HepG2 (cell line): ENCODE measurements around the gene MFRP. TPM values are rescaled to one million over a fixed set of nuclear protein-coding genes. Genes with fewer than 3 reads are reported as not detected.

Experiments used
- ATAC-seq: fragments of 200-7000 bp; cut with Tn5 transposase; 3 replicates; pipeline ENCODE4 v1.9.1; 2020; ENCODE audit warnings: mild to moderate bottlenecking, moderate library complexity
- BruUV-seq: library from RNA; stranded (reverse); fragments of 400-500 nt; replicated peaks from 2 replicates; lab custom pipeline; 2021; lab: Mats Ljungman, UMichigan
- CTCF ChIA-PET: fragments of 300-600 bp; formaldehyde crosslinking; extraction: SDS; loops from one replicate; lab custom pipeline; 2021; ENCODE audit warnings: low total read pairs, inconsistent platforms, low intra/inter-chr PET ratio; lab: Yijun Ruan, JAX
- POLR2A ChIA-PET: fragments of 350-600 bp; sonication (Branson Sonifier 250); formaldehyde crosslinking; loops from one replicate; lab custom pipeline; 2020; ENCODE audit warnings: antibody characterized with exemption, inconsistent platforms; lab: Yijun Ruan, JAX
- DNase-seq: peaks from one replicate; pipeline ENCODE4 v3.0.0-alpha.2; 2015; ENCODE audit warnings: low spot score
- FAIRE-seq: peaks from 3 replicates; lab custom pipeline; 2011; peaks lifted over from hg19 to GRCh38; lab: Jason Lieb, UNC
- H2AFZ ChIP-seq: one replicate; pipeline ENCODE4 v1.6.1; 2011; ENCODE audit warnings: low read length, inconsistent platforms
- H3K27ac ChIP-seq: fragments of 300-600 bp; 3 replicates; pipeline ENCODE4 v1.8.0; 2011; ENCODE audit warnings: mixed run types, mild to moderate bottlenecking, mixed read lengths, low read length, inconsistent platforms; ENCODE audit not compliant: insufficient read depth; ENCODE audit errors: extremely low read length
- H3K27me3 ChIP-seq, 2 experiments: fragments of 200-600 bp in 1 of 2; 2 replicates in 1 of 2; 3 replicates in 1 of 2; pipeline versions ENCODE4 v1.6.0 to v1.8.0; 2011; ENCODE audit warnings: low read length in 2 of 2, mild to moderate bottlenecking in 2 of 2, moderate library complexity in 2 of 2, inconsistent platforms in 1 of 2; ENCODE audit not compliant: insufficient read depth in 2 of 2, control insufficient read depth in 1 of 2
- H3K36me3 ChIP-seq, 2 experiments: fragments of 200-600 bp in 1 of 2; replicated peaks in 1 of 2; 2 replicates in 1 of 2; 3 replicates in 1 of 2; pipeline versions ENCODE4 v1.5.1 to v1.8.0; 2011; ENCODE audit warnings: low read length in 2 of 2, inconsistent platforms in 1 of 2; ENCODE audit not compliant: insufficient read depth in 2 of 2, control insufficient read depth in 1 of 2
- H3K4me1 ChIP-seq: 2 replicates; pipeline ENCODE4 v1.5.1; 2012; ENCODE audit warnings: low read length, inconsistent platforms; ENCODE audit not compliant: insufficient read depth
- H3K4me2 ChIP-seq: 2 replicates; pipeline ENCODE4 v1.6.0; 2011; ENCODE audit warnings: low read depth, low read length, inconsistent platforms
- H3K4me3 ChIP-seq, 3 experiments: fragments of 200-600 bp in 1 of 3; sonication (generic), shearing (Covaris generic) in 1 of 3; replicated peaks in 1 of 3; 2 replicates each; pipeline ENCODE4 v1.5.1; 2011 to 2016; ENCODE audit warnings: low read length in 3 of 3, inconsistent platforms in 2 of 3, low read depth in 2 of 3, mild to moderate bottlenecking in 2 of 3, control low read depth in 1 of 3, mixed read lengths in 1 of 3; ENCODE audit not compliant: insufficient read depth in 1 of 3
- H3K79me2 ChIP-seq: one replicate; pipeline ENCODE4 v1.6.1; 2011; ENCODE audit warnings: low read length, inconsistent platforms; ENCODE audit not compliant: insufficient read depth
- H3K9ac ChIP-seq: 2 replicates; pipeline ENCODE4 v1.6.0; 2011; ENCODE audit warnings: mild to moderate bottlenecking, low read depth, low read length, inconsistent platforms; ENCODE audit not compliant: insufficient read depth
- H3K9me3 ChIP-seq: 2 replicates; pipeline ENCODE4 v1.5.1; 2012; ENCODE audit warnings: mild to moderate bottlenecking, low read length
- H4K20me1 ChIP-seq: 2 replicates; pipeline ENCODE4 v1.6.0; 2011; ENCODE audit warnings: inconsistent platforms, mild to moderate bottlenecking, low read length, moderate library complexity; ENCODE audit not compliant: insufficient read depth
- AGO1 ChIP-seq: fragments of 200-400 bp; formaldehyde crosslinking; IDR thresholded peaks from 2 replicates; pipeline ENCODE4 v1.6.1; 2017; ENCODE audit warnings: mild to moderate bottlenecking, low read depth, low read length, moderate library complexity; ENCODE audit not compliant: poor library complexity, severe bottlenecking
- CHD4 ChIP-seq: fragments of 200-600 bp; sonication (generic); IDR thresholded peaks from 2 replicates; pipeline ENCODE4 v1.7.0; 2017; ENCODE audit warnings: mild to moderate bottlenecking, low read length, borderline replicate concordance
- KAT7 ChIP-seq: IDR thresholded peaks from 2 replicates; pipeline ENCODE4 v1.6.1; 2018; ENCODE audit warnings: borderline replicate concordance, missing compliant biosample characterization
- MAF1 ChIP-seq: sonication (generic); formaldehyde crosslinking; IDR thresholded peaks from 2 replicates; pipeline ENCODE4 v1.5.0; 2020; ENCODE audit warnings: missing genetic modification reagents, borderline replicate concordance
- MAX ChIP-seq: IDR thresholded peaks from 2 replicates; pipeline ENCODE4 v1.6.1; 2012; ENCODE audit warnings: inconsistent platforms
- NCOA2 ChIP-seq: sonication (generic); formaldehyde crosslinking; IDR thresholded peaks from 2 replicates; pipeline ENCODE4 v1.8.0; 2022; ENCODE audit warnings: inconsistent platforms
- NFE2L1 ChIP-seq: sonication (generic); formaldehyde crosslinking; IDR thresholded peaks from 2 replicates; pipeline ENCODE4 v1.4.0; 2020; ENCODE audit warnings: missing genetic modification reagents, mild to moderate bottlenecking, borderline replicate concordance
- PHF21A ChIP-seq: sonication (generic); formaldehyde crosslinking; IDR thresholded peaks from 2 replicates; pipeline ENCODE4 v1.5.0; 2020; ENCODE audit warnings: mild to moderate bottlenecking, missing genetic modification reagents
- POLR2A ChIP-seq, 2 experiments: IDR thresholded peaks; 2 replicates each; pipeline ENCODE4 v1.6.1; 2011; ENCODE audit warnings: low read depth in 2 of 2, low read length in 2 of 2, mild to moderate bottlenecking in 1 of 2, moderate library complexity in 1 of 2; ENCODE audit not compliant: insufficient read depth in 1 of 2
- SMC3 ChIP-seq: IDR thresholded peaks from 2 replicates; pipeline ENCODE4 v1.6.1; 2011; ENCODE audit warnings: low read length, improper control_type of control experiment
- TEAD3 ChIP-seq: optimal IDR thresholded peaks from 2 replicates; pipeline ENCODE3; 2016; ENCODE audit warnings: borderline replicate concordance
- ZNF296 ChIP-seq: sonication (generic); formaldehyde crosslinking; conservative IDR thresholded peaks from 2 replicates; pipeline ENCODE4 v1.5.0; 2020; ENCODE audit warnings: mild to moderate bottlenecking, missing genetic modification reagents
- ZNF800 ChIP-seq: sonication (generic); formaldehyde crosslinking; IDR thresholded peaks from 2 replicates; pipeline ENCODE4 v1.4.0; 2020; ENCODE audit warnings: missing genetic modification reagents
- whole genome bisulfite sequencing: methylation state at CpG from one replicate; pipeline ENCODE4 v1.1.6; 2017; ENCODE audit warnings: low lambda C conversion rate; 5-methylcytosine and 5-hydroxymethylcytosine counted together
- in situ Hi-C: cut with HindIII; loops from 2 replicates; pipeline ENCODE4 v1.10.0; 2017; ENCODE audit warnings: low pct_unique_long_range_greater_than_20kb; ENCODE audit not compliant: extremely low pct_ligation_motif_present
- intact Hi-C: fragments of 100-400 bp; cut with micrococcal nuclease; formaldehyde crosslinking; loops from one replicate; pipeline ENCODE4 v1.10.0; 2022; ENCODE audit not compliant: unreplicated experiment
- polyA plus RNA-seq, 8 experiments: library from polyadenylated mRNA; depleted of rRNA in 3 of 8; stranded (reverse) in 7 of 8; unstranded in 1 of 8; fragments of >200 nt; fragmentation: Illumina TruSeq in 4 of 8; extraction: Trizol in 4 of 8; gene quantifications; 2 replicates each; pipeline versions ENCODE4 v1.2.1 to v1.2.3, GENCODE V29; 2011 to 2016; ENCODE audit warnings: low read depth in 4 of 8, missing spikeins in 1 of 8, mixed read lengths in 1 of 8; ENCODE audit not compliant: insufficient read depth in 1 of 8
- total RNA-seq, 5 experiments: library from RNA; depleted of rRNA; stranded (reverse); fragments of >200 nt; fragmentation: Illumina TruSeq; extraction: Trizol; gene quantifications; 2 replicates each; pipeline ENCODE4 v1.2.3, GENCODE V29; 2016; ENCODE audit warnings: low read depth in 1 of 5
- TF ChIP-seq, protein P1 (sequence below): sonication (generic); formaldehyde crosslinking; IDR thresholded peaks from 2 replicates; pipeline ENCODE4 v1.5.1; 2020; ENCODE audit warnings: missing genetic modification reagents, mild to moderate bottlenecking, borderline replicate concordance

Gene MFRP
- total and polyA plus RNA-seq, 2 of the 13 experiments (the other 11 are each of a cell fraction or from before 2014, with no cell fraction given): not detected

- no peak for TF ChIP-seq KAT7
- no peak for TF ChIP-seq MAX
- no peak for TF ChIP-seq AGO1
Measured at GRCh38 chr11:119329320-119329719, 17.2 kb downstream of the MFRP start (continued).

GRCh38 chr11:119324189-119324588 lies 22.3 kb downstream of the MFRP start:
- Histone ChIP-seq H3K36me3 (no peaks in the 10 kb centered on the region), H4K20me1 (no peaks in the 10 kb centered on the region), H3K79me2 (no peaks in the 10 kb centered on the region), H3K9ac (no peak overlapping the region), H3K4me2 (no peak overlapping the region), H3K9me3 (no peaks in the 10 kb centered on the region), H3K27ac (no peak overlapping the region)
- intact Hi-C loops: loop anchor here (10.0 kb wide), 1 partner anchor 119 kb away; the partner anchor contains the start of gene CBL
- BruUV-seq: no TSS peak
- POLR2A ChIA-PET: no interaction called here
- no peak for FAIRE-seq
- no peak for ATAC-seq
- WGBS: 27% methylated on average over 4 of the region's 4 CpGs
- 0 out of 2 replicates have a peak, but pooled peaks have one; percentile 0 for TF ChIP-seq PHF21A (CRISPR knock-in tag)
- TF ChIP-seq ZNF296 (CRISPR knock-in tag): no peak
- no peak for TF ChIP-seq NCOA2
- no peak for TF ChIP-seq POLR2A (IDR thresholded peaks at IDR 0.05; ENCODE audit: insufficient read depth in 1 of 2, low read depth in 2 of 2, low read length in 2 of 2)
- TF ChIP-seq, all 625 proteins: peak for 1
- no peaks in the 10 kb centered on the region; a peak in 1 of 5 replicates for H3K27me3 ChIP-seq
- H3K4me3 ChIP-seq: no peak overlapping the region
- DNase-seq: no peak
- in situ Hi-C loops: no loop called here
- H2AFZ ChIP-seq: peak overlapping the region; percentile 61
- CTCF ChIA-PET: no interaction called here
- H3K4me1 ChIP-seq: peaks cover 51% of the 10 kb centered on the region

DNA sequence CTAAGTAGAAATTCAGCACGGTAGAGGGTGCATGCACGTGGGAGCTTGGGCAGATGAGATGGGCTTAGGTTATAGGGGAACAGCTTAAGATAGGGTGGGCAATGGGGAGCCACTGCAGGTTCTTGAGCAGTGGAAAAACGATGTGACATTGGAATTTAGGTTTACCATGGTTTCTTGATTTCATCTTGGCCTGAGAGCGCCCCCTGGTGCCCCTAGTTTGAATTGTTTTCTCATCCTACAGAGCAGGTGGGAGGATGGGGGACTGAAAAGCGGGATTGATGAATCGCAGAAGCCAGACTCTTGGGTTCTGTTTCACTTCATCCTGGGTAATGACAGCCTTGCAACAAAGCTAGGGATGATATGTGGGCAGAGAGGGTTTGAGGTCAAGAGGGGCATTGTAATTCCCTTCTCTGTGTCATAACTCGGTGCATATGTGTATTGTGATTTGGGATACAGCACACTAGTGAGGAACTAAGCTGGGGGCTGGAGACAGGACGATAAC lies 22.9 kb downstream of the MFRP start:
- no peaks in the 10 kb centered on the region for H3K36me3 ChIP-seq
- BruUV-seq: no TSS peak
- TF ChIP-seq ZNF800 (CRISPR knock-in tag) (no peak), SMC3 (peak; percentile 40; the same call in 1 of the 2 replicates), CHD4 (peak; percentile 5; the same call in 1 of the 2 replicates), NFE2L1 (CRISPR knock-in tag) (no peak), MAF1 (CRISPR knock-in tag) (no peak), TEAD3 (CRISPR knock-in tag) (peak; percentile 70)
- TF ChIP-seq, protein P1, sequence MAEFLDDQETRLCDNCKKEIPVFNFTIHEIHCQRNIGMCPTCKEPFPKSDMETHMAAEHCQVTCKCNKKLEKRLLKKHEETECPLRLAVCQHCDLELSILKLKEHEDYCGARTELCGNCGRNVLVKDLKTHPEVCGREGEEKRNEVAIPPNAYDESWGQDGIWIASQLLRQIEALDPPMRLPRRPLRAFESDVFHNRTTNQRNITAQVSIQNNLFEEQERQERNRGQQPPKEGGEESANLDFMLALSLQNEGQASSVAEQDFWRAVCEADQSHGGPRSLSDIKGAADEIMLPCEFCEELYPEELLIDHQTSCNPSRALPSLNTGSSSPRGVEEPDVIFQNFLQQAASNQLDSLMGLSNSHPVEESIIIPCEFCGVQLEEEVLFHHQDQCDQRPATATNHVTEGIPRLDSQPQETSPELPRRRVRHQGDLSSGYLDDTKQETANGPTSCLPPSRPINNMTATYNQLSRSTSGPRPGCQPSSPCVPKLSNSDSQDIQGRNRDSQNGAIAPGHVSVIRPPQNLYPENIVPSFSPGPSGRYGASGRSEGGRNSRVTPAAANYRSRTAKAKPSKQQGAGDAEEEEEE (CRISPR knock-in tag): no peak

More for the DNA sequence above, 22.9 kb downstream of the MFRP start:
- in situ Hi-C loops (no loop called here), intact Hi-C loops (loop anchor here (10.0 kb wide), 1 partner anchor 119 kb away; the partner anchor contains the start of gene CBL)
- H3K9ac ChIP-seq: no peak overlapping the region
- H3K27ac ChIP-seq: no peak overlapping the region
- no peaks in the 10 kb centered on the region for H3K9me3 ChIP-seq
- H3K79me2 ChIP-seq: no peaks in the 10 kb centered on the region
- H3K27me3 ChIP-seq: no peaks in the 10 kb centered on the region; a peak in 2 of 5 replicates
- peaks cover 57% of the 10 kb centered on the region for H3K4me1 ChIP-seq
- FAIRE-seq (peak; percentile 55), ATAC-seq (0 out of 3 replicates have a peak, but pooled peaks have one; percentile 8), DNase-seq (peak; percentile 46)
- 5% methylated on average over 8 of the region's 8 CpGs for WGBS
- H3K4me2 ChIP-seq: peak overlapping the region; percentile 42
- ChIA-PET CTCF (interaction anchor here (0.9 kb wide), 1 partner anchor 51 kb away, joined by 5 read pairs; no protein-coding TSS in a partner anchor), POLR2A (interaction anchor here (1.5 kb wide), 1 partner anchor 52 kb away, joined by 3 read pairs; no protein-coding TSS in a partner anchor)
- H4K20me1 ChIP-seq: no peaks in the 10 kb centered on the region
- H2AFZ ChIP-seq: no peak overlapping the region
- H3K4me3 ChIP-seq: no peak overlapping the region
